OCI-M2 (cell line): Measurements from ENCODE around the gene BCORL1.

Experiments
- DNase-seq: peaks from one replicate; lab custom pipeline; 2025; ENCODE audit not compliant: unreplicated experiment; lab: John Stamatoyannopoulos, UW

The BCORL1 gene

GRCh38 chrX:129965166-129965565 lies 17.3 kb upstream of the BCORL1 start:
- DNase-seq = no peak

- DNase-seq = no peak
Measured at GRCh38 chrX:129968968-129969367, 13.5 kb upstream of the BCORL1 start.

GRCh38 chrX:129976441-129976840 lies 6.0 kb upstream of the BCORL1 start:
- DNase-seq = no peak

GRCh38 chrX:129979207-129979920 lies 3.1 kb upstream of the BCORL1 start:
- no peak for DNase-seq

GRCh38 chrX:129980001-129980401 lies 2.4 kb upstream of the BCORL1 start:
- DNase-seq = no peak

- DNase-seq = no peak
Measured at GRCh38 chrX:129980540-129981199, 1.8 kb upstream of the BCORL1 start.

- DNase-seq = no peak
Measured at GRCh38 chrX:129981200-129981553, 1.3 kb upstream of the BCORL1 start.

GRCh38 chrX:129981752-129982299 lies 609 bp upstream of the BCORL1 start:
- DNase-seq = no peak

GRCh38 chrX:129983575-129984110 lies 1.2 kb downstream of the BCORL1 start:
- DNase-seq = no peak

- no peak for DNase-seq
Measured at GRCh38 chrX:129984111-129984958, 1.9 kb downstream of the BCORL1 start.

- DNase-seq = no peak
Measured at GRCh38 chrX:129987871-129988270, 5.4 kb downstream of the BCORL1 start.

GRCh38 chrX:129992181-129992580 lies 9.7 kb downstream of the BCORL1 start:
- no peak for DNase-seq

GRCh38 chrX:129996120-129996519 lies 13.7 kb downstream of the BCORL1 start:
- no peak for DNase-seq

GRCh38 chrX:129997086-129997485 lies 14.7 kb downstream of the BCORL1 start:
- no peak for DNase-seq

- DNase-seq = no peak
Measured at GRCh38 chrX:129998021-129998420, 15.6 kb downstream of the BCORL1 start.

GRCh38 chrX:130001893-130002292 lies 19.5 kb downstream of the BCORL1 start:
- DNase-seq = no peak

GRCh38 chrX:130002541-130002940 lies 20.1 kb downstream of the BCORL1 start:
- no peak for DNase-seq

- DNase-seq = no peak
Measured at GRCh38 chrX:130005089-130005807, 22.8 kb downstream of the BCORL1 start.

- no peak for DNase-seq
Measured at GRCh38 chrX:130009658-130010223, 27.3 kb downstream of the BCORL1 start.

- no peak for DNase-seq
Measured at GRCh38 chrX:130012683-130013082, 30.2 kb downstream of the BCORL1 start.
